Adrenal gland (tissue), 5 donors: ENCODE measurements around the gene NAV2.

ENCODE experiments used
- CTCF ChIP-seq, 6 experiments: fragments of 450-650 bp in 4 of 6; fragments of 200-600 bp in 2 of 6; sonication (generic) in 1 of 6; IDR thresholded peaks; 1 replicate in 5 of 6; 2 replicates in 1 of 6; pipeline versions ENCODE4 v1.5.1 to v1.8.0; 2016 to 2021; ENCODE audit warnings: antibody characterized with exemption in 6 of 6, mild to moderate bottlenecking in 2 of 6, moderate library complexity in 1 of 6
- POLR2A ChIP-seq, 2 donors: fragments of 450-650 bp; IDR thresholded peaks; one replicate each; pipeline ENCODE4 v1.6.1; 2017; ENCODE audit warnings: antibody characterized with exemption in 2 of 2, mild to moderate bottlenecking in 2 of 2, moderate library complexity in 1 of 2
- donor health status: DM: no; HTN: no; CAD: no.

GRCh38 chr11:19816040-19816439, 103.4 kb downstream of the NAV2 start:
- TF ChIP-seq POLR2A (IDR thresholded peaks at IDR 0.05): no peak
- TF ChIP-seq CTCF (IDR thresholded peaks at IDR 0.05): no peak
